ENCODE measurements around the gene CACNA2D3.

GRCh38 chr3:55085231-55085630 lies 962.9 kb downstream of the CACNA2D3 start:
- no peak for TF ChIP-seq CTCF (IDR thresholded peaks at IDR 0.05; ENCODE audit: insufficient read depth, low read length, poor library complexity, severe bottlenecking)
- no peak for TF ChIP-seq EZH2phosphoT487 (conservative IDR thresholded peaks at IDR 0.05; ENCODE audit: low read length)

All from SU-DHL-6 (cell line).